BE2C (cell line): ENCODE results near the gene MADD.

Experiments
- DNase-seq: peaks from one replicate; pipeline ENCODE4 v3.0.0-alpha.2; 2020
- H3K27me3 ChIP-seq: fragments of 250-450 bp; sonication (Bioruptor Pico); 2 replicates; pipeline ENCODE4 v1.5.1; 2020; ENCODE audit warnings: mild to moderate bottlenecking
- H3K36me3 ChIP-seq: fragments of 250-450 bp; sonication (Bioruptor Pico); 2 replicates; pipeline ENCODE4 v1.5.1; 2020; ENCODE audit warnings: mild to moderate bottlenecking
- H3K4me1 ChIP-seq: fragments of 250-450 bp; sonication (Bioruptor Pico); 2 replicates; pipeline ENCODE4 v1.5.1; 2020
- H3K4me3 ChIP-seq: 2 replicates; pipeline ENCODE4 v1.5.1; 2011; ENCODE audit warnings: low read depth, low read length
- H3K9me3 ChIP-seq: fragments of 250-450 bp; sonication (Bioruptor Pico); 2 replicates; pipeline ENCODE4 v1.5.1; 2020
- TF ChIP-seq, protein P1 (sequence below): IDR thresholded peaks from 2 replicates; pipeline ENCODE4 v1.5.1; 2012; ENCODE audit warnings: mild to moderate bottlenecking, low read depth, low read length

The MADD gene

GRCh38 chr11:47353978-47354774 is 84.2 kb downstream of the MADD start:
- no peaks in the 10 kb centered on the region for H3K36me3 ChIP-seq
- TF ChIP-seq, protein P1, sequence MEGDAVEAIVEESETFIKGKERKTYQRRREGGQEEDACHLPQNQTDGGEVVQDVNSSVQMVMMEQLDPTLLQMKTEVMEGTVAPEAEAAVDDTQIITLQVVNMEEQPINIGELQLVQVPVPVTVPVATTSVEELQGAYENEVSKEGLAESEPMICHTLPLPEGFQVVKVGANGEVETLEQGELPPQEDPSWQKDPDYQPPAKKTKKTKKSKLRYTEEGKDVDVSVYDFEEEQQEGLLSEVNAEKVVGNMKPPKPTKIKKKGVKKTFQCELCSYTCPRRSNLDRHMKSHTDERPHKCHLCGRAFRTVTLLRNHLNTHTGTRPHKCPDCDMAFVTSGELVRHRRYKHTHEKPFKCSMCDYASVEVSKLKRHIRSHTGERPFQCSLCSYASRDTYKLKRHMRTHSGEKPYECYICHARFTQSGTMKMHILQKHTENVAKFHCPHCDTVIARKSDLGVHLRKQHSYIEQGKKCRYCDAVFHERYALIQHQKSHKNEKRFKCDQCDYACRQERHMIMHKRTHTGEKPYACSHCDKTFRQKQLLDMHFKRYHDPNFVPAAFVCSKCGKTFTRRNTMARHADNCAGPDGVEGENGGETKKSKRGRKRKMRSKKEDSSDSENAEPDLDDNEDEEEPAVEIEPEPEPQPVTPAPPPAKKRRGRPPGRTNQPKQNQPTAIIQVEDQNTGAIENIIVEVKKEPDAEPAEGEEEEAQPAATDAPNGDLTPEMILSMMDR = no peak

GRCh38 chr11:47354913-47355282 is 85.0 kb downstream of the MADD start:
- no peak for DNase-seq
- TF ChIP-seq, protein P1 = no peak
- H3K4me1 ChIP-seq = peaks cover 11% of the 10 kb centered on the region
- H3K4me3 ChIP-seq = no peak overlapping the region; the same call in 1 of the 2 replicates
- no peaks in the 10 kb centered on the region for H3K9me3 ChIP-seq
- no peaks in the 10 kb centered on the region for H3K27me3 ChIP-seq
- H3K36me3 ChIP-seq = no peaks in the 10 kb centered on the region

More at GRCh38 chr11:47353978-47354774, 84.2 kb downstream of the MADD start:
- DNase-seq = no peak
- Histone ChIP-seq H3K9me3 (no peaks in the 10 kb centered on the region), H3K4me3 (no peak overlapping the region), H3K4me1 (peaks cover 11% of the 10 kb centered on the region), H3K27me3 (no peaks in the 10 kb centered on the region)

- H3K9me3 ChIP-seq = no peaks in the 10 kb centered on the region
- H3K4me1 ChIP-seq = peaks cover 11% of the 10 kb centered on the region
- H3K36me3 ChIP-seq = no peaks in the 10 kb centered on the region
- peak; percentile 93 for DNase-seq
- H3K27me3 ChIP-seq = no peaks in the 10 kb centered on the region
- TF ChIP-seq, protein P1 = peak; percentile 86
- H3K4me3 ChIP-seq = peak overlapping the region; percentile 32
Observed at GRCh38 chr11:47355283-47356128, 85.6 kb downstream of the MADD start.

DNA sequence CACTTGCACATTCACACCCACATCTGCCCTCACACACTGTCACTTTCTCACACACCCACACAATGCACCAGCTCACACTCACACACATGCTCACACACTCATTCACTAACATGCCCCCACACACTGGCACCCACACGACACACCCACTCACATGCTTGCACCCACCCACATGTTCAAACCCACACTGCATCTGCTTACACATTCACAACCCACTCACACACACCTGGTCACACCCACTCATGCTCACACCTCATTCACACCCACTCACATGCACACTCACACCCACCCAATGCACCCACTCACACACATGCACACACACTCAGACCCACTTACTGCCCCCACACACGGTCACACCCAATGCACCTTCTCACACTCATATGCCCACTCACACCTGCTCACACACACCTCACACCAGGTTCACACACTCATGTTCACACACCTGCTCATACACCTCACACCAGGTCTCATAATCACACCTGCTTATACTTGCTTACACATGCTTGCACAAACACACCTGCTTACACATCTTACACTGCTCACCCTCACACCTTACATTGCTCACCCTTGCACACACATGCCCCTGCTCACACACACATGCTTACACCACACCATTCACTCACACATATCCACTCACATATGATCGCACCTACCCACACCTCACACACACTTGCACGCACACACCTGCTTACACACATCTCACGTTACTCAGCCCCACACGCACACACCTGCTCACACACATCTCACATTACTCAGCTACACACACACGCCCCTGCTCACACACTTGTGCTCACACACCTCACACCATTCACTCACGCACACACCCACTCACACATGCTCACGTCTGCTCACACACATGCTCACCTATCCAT is 86.4 kb downstream of the MADD start:
- Histone ChIP-seq H3K36me3 (no peaks in the 10 kb centered on the region), H3K9me3 (no peaks in the 10 kb centered on the region), H3K27me3 (no peaks in the 10 kb centered on the region), H3K4me3 (no peak overlapping the region), H3K4me1 (peaks cover 9% of the 10 kb centered on the region)
- DNase-seq = no peak
- TF ChIP-seq, protein P1 = no peak

GRCh38 chr11:47356998-47357329 is 87.0 kb downstream of the MADD start:
- Histone ChIP-seq H3K27me3 (no peaks in the 10 kb centered on the region), H3K4me1 (peaks cover 3% of the 10 kb centered on the region), H3K36me3 (no peaks in the 10 kb centered on the region), H3K4me3 (no peak overlapping the region), H3K9me3 (no peaks in the 10 kb centered on the region)
- TF ChIP-seq, protein P1 = no peak
- DNase-seq = no peak
